ENCODE results near the gene TCF7L2.

The TCF7L2 gene

DNA sequence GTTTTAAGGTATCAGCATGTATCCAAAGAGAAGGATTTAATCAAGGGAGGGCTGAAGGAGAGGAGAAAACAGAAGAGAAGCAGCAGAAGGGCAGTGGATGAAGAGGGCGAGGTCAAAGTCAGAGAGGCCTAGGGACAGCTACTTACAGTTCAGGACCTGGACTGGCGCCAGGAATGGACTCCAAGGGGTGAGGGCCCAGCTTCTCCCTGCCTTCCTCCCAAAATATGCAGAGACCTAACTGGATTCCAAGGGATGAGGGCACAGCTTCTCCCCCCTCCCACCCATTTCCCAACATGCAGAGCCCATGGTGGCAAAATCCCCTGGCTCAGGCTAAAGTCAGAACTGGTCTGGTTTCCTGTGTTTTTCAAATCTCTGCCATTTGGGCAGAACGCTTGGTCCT, 3.4 kb upstream of the TCF7L2 start:
- FAIRE-seq (no peak), DNase-seq (ENCODE audit: insufficient read length, low spot score) (no peak)
- no peak for TF ChIP-seq CTCF (IDR thresholded peaks at IDR 0.05; ENCODE audit: insufficient read depth, missing control alignments)

GRCh38 chr10:112948196-112948595, 1.9 kb upstream of the TCF7L2 start:
- FAIRE-seq (no peak), DNase-seq (ENCODE audit: insufficient read length, low spot score) (no peak)
- no peak for TF ChIP-seq CTCF (IDR thresholded peaks at IDR 0.05; ENCODE audit: insufficient read depth, missing control alignments)

- FAIRE-seq: no peak
- no peak for TF ChIP-seq CTCF (IDR thresholded peaks at IDR 0.05; ENCODE audit: insufficient read depth, missing control alignments)
- DNase-seq (ENCODE audit: insufficient read length, low spot score): no peak
Measured at GRCh38 chr10:112949143-112949823, 764 bp upstream of the TCF7L2 start.

- FAIRE-seq (no peak), DNase-seq (ENCODE audit: insufficient read length, low spot score) (no peak)
- TF ChIP-seq CTCF (IDR thresholded peaks at IDR 0.05; ENCODE audit: insufficient read depth, missing control alignments): no peak
Measured at GRCh38 chr10:112950714-112951358, 789 bp downstream of the TCF7L2 start.

GRCh38 chr10:112951359-112952281, 1.6 kb downstream of the TCF7L2 start:
- no peak for TF ChIP-seq CTCF (IDR thresholded peaks at IDR 0.05; ENCODE audit: insufficient read depth, missing control alignments)
- DNase-seq (ENCODE audit: insufficient read length, low spot score) (no peak), FAIRE-seq (no peak)

- DNase-seq (ENCODE audit: insufficient read length, low spot score): no peak
- no peak for TF ChIP-seq CTCF (IDR thresholded peaks at IDR 0.05; ENCODE audit: insufficient read depth, missing control alignments)
- no peak for FAIRE-seq
Measured at GRCh38 chr10:112952282-112953173, 2.5 kb downstream of the TCF7L2 start.
